BE2C (cell line): Measurements from ENCODE around the gene LGMN. TPM values are rescaled to one million over a fixed set of nuclear protein-coding genes. Genes with fewer than 3 reads are reported as not detected.

Experiments
- DNase-seq: peaks from one replicate; pipeline ENCODE4 v3.0.0-alpha.2; 2020
- H3K27me3 ChIP-seq: fragments of 250-450 bp; sonication (Bioruptor Pico); 2 replicates; pipeline ENCODE4 v1.5.1; 2020; ENCODE audit warnings: mild to moderate bottlenecking
- H3K36me3 ChIP-seq: fragments of 250-450 bp; sonication (Bioruptor Pico); 2 replicates; pipeline ENCODE4 v1.5.1; 2020; ENCODE audit warnings: mild to moderate bottlenecking
- H3K4me1 ChIP-seq: fragments of 250-450 bp; sonication (Bioruptor Pico); 2 replicates; pipeline ENCODE4 v1.5.1; 2020
- H3K4me3 ChIP-seq: 2 replicates; pipeline ENCODE4 v1.5.1; 2011; ENCODE audit warnings: low read depth, low read length
- H3K9me3 ChIP-seq: fragments of 250-450 bp; sonication (Bioruptor Pico); 2 replicates; pipeline ENCODE4 v1.5.1; 2020
- CTCF ChIP-seq: IDR thresholded peaks from 2 replicates; pipeline ENCODE4 v1.5.1; 2012; ENCODE audit warnings: mild to moderate bottlenecking, low read depth, low read length
- polyA plus RNA-seq: library from polyadenylated mRNA; unstranded; fragments of >200 nt; gene quantifications from one replicate; pipeline ENCODE4 v1.2.1, GENCODE V29; 2012; ENCODE audit warnings: low read depth, missing spikeins; ENCODE audit not compliant: insufficient read length, insufficient read depth

The LGMN gene
- polyA plus RNA-seq: 76.6 TPM

- Histone ChIP-seq H3K4me1 (no peaks in the 10 kb centered on the region), H3K36me3 (0 out of 2 replicates have a peak, but pooled peaks cover 3% of the 10 kb centered on the region), H3K9me3 (no peaks in the 10 kb centered on the region), H3K4me3 (peak within 1 kb of the TSS; percentile 74), H3K27me3 (no peaks in the 10 kb centered on the region)
- no peak for TF ChIP-seq CTCF
- DNase-seq: peak; percentile 98
These were observed at the start of gene LGMN for GRCh38 chr14:92748259-92749016. Gene LGMN (minus strand): TSS chr14:92748627. CDS start chr14:92732786, 15,841 bp downstream.

GRCh38 chr14:92794961-92795360 is 46.5 kb upstream of the LGMN start:
- Histone ChIP-seq H3K27me3 (no peaks in the 10 kb centered on the region), H3K9me3 (no peaks in the 10 kb centered on the region), H3K36me3 (peaks cover 8% of the 10 kb centered on the region), H3K4me1 (peaks cover 7% of the 10 kb centered on the region), H3K4me3 (peak overlapping the region; percentile 90)
- no peak for TF ChIP-seq CTCF
- DNase-seq: no peak

- peaks cover 7% of the 10 kb centered on the region for H3K4me1 ChIP-seq
- H3K4me3 ChIP-seq: peak overlapping the region; percentile 90
- H3K27me3 ChIP-seq: no peaks in the 10 kb centered on the region
- H3K9me3 ChIP-seq: no peaks in the 10 kb centered on the region
- H3K36me3 ChIP-seq: peaks cover 4% of the 10 kb centered on the region; the same call in 1 of the 2 replicates
- TF ChIP-seq CTCF: no peak
- peak; percentile 51 for DNase-seq
These were observed 46.1 kb upstream of the LGMN start for GRCh38 chr14:92794547-92794941.

- Histone ChIP-seq H3K9me3 (no peaks in the 10 kb centered on the region), H3K36me3 (peaks cover 3% of the 10 kb centered on the region; the same call in 1 of the 2 replicates), H3K4me3 (peak within 1 kb of the TSS; percentile 90), H3K4me1 (peaks cover 7% of the 10 kb centered on the region), H3K27me3 (no peaks in the 10 kb centered on the region)
- peak; percentile 99 for DNase-seq
- TF ChIP-seq CTCF: no peak
These were observed 45.5 kb upstream of the LGMN start, which contains the start of gene GOLGA5 for GRCh38 chr14:92793709-92794546. Gene GOLGA5 (plus strand): TSS chr14:92794305. CDS start chr14:92797438, 3,133 bp downstream.

GRCh38 chr14:92792885-92793284 is 44.5 kb upstream of the LGMN start:
- Histone ChIP-seq H3K36me3 (no peaks in the 10 kb centered on the region; the same call in 1 of the 2 replicates), H3K27me3 (no peaks in the 10 kb centered on the region), H3K4me3 (no peak overlapping the region), H3K4me1 (peaks cover 7% of the 10 kb centered on the region), H3K9me3 (no peaks in the 10 kb centered on the region)
- DNase-seq: no peak
- no peak; the same call in 1 of the 2 replicates for TF ChIP-seq CTCF
